B cell (primary cell): ENCODE results near the gene MPP4.

ENCODE experiments used
- EZH2 ChIP-seq: IDR thresholded peaks from 2 replicates; pipeline ENCODE4 v1.6.1; 2012; ENCODE audit warnings: borderline replicate concordance, low read depth, mild to moderate bottlenecking, moderate library complexity, low read length; ENCODE audit not compliant: insufficient read depth, poor library complexity, severe bottlenecking
- TF ChIP-seq, protein P1 (sequence below): fragments of 200-600 bp; IDR thresholded peaks from one replicate; pipeline ENCODE4 v1.8.0; 2022; ENCODE audit warnings: antibody characterized with exemption, mild to moderate bottlenecking

GRCh38 chr2:201734111-201734510, 35.7 kb upstream of the MPP4 start:
- TF ChIP-seq, protein P1, sequence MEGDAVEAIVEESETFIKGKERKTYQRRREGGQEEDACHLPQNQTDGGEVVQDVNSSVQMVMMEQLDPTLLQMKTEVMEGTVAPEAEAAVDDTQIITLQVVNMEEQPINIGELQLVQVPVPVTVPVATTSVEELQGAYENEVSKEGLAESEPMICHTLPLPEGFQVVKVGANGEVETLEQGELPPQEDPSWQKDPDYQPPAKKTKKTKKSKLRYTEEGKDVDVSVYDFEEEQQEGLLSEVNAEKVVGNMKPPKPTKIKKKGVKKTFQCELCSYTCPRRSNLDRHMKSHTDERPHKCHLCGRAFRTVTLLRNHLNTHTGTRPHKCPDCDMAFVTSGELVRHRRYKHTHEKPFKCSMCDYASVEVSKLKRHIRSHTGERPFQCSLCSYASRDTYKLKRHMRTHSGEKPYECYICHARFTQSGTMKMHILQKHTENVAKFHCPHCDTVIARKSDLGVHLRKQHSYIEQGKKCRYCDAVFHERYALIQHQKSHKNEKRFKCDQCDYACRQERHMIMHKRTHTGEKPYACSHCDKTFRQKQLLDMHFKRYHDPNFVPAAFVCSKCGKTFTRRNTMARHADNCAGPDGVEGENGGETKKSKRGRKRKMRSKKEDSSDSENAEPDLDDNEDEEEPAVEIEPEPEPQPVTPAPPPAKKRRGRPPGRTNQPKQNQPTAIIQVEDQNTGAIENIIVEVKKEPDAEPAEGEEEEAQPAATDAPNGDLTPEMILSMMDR, result no peak
- TF ChIP-seq EZH2, result no peak
